Activated CD4-positive, CD25-positive, alpha-beta regulatory T cell treated with anti-CD3 and anti-CD28 coated beads, Interleukin-2, amount 50 U/mL, for 16 hours (primary cell): Measurements from ENCODE around the gene PIK3R4.

Experiments
- DNase-seq: peaks from one replicate; pipeline ENCODE4 v3.0.0-alpha.2; 2020; ENCODE audit warnings: low read depth, low spot score

The PIK3R4 gene

DNA sequence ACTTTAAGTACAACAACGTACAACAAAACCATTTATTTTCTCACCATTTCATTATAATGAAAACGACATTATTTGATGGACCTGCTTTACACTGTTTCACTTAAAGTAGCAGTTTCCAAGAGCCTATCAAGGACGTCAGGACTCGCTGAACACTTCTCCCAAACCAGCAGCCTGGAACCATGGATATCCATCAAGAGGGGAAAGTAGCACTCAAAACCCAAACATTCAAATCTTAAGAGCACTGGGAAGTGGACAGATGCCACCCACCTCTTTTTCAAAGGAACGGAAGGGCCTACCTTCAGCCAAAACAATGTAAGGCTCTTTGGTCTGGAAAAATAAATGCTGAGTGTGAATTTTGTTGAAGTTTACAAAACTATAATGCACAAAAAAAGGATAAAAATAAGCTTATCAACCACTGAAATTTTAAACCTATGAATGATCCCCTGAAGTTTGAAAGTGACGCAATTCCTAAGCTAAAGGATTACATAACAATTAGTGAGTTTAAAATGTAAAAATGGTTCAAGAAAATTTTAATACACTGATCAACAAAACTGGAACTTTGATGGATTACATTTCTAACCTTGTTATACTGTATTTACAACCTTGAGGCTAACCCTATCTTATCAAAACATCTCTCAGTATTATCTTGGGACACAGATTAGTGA lies 4.6 kb downstream of the PIK3R4 start:
- no peak for DNase-seq

DNA sequence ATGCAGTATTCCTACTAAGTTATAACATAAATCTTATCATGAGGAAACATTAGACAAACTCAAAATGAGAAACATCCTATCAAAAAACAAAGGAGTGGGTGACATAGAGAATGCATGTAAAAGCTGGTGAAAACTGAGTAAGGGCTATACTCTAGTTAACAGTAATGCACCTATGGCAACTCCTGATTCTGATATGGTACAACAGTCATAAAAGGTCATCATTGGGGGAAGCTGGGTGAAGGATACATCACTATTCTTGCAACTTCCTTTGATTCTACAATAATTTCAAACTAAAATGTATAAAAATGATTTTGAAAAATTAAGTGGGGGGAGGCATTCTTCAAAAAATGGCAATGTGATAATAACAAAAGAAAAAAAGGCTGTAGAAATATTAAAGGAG lies 6.8 kb downstream of the PIK3R4 start:
- no peak for DNase-seq

DNA sequence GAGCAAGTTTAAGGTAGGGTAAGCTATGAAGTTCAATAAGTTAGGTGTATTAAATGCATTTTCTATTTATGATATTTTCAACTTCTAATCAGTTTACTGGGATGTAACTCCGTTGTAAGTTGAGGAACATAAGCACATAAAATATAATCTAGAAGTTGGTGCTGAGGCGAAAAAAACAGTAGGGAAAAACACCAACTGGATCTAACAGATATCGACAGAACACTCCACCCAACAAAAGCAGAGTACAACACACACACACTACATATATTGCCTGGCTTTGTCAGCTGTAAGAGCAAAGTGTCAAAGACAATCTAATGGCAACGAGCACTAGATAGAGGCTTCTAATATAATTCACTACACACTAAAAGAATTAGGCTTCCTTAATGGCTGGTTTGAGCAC lies 8.4 kb downstream of the PIK3R4 start:
- DNase-seq = no peak

- DNase-seq = no peak
Observed at GRCh38 chr3:130737622-130738021, 9.0 kb downstream of the PIK3R4 start.

DNA sequence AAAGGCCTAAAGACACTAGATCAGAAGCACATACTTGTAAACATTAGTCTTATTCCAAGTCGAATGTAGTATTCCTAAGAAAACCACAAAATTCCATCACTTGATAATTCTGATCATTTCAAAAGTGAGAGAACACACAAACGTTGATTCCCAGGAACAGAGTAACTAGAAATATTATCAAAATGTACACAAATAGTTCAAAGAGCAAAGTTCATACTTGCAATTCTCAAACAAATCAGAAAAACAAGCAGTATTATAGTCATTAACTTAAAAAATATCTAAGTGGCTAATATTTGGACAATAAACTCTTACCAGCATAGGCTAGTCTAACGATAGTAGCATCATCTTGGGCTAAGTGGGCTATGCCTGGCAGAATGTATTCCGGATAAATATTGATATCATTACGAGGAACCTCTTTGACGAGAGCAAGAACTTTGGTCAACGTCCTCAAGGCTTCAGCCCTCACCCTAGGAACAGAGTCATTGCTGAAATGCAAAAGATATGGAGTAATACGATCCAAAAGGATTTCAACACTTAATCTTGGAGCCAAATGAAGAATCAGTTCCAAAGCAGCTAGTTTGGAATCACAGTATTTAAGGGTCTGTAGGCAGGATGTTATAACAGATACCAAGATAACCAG lies 13.3 kb downstream of the PIK3R4 start:
- DNase-seq = no peak

DNA sequence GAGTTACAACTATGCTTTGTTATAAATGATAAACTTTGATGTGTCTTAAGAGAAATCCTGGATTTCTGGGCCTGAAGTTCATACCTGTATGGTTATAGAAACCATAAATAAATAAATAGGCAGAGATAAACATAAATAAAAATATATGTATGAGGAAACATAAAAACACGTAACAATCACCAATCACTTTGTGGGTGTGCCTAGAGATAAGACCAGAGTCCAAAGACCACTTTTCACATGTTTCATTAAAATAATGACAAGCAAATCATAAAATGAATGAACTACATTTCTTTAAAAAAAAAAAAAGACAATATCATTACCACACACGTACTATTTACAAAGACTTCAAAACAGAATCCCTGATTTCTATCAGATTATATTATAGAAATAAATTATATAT lies 14.1 kb downstream of the PIK3R4 start:
- DNase-seq = no peak

- no peak for DNase-seq
Observed at GRCh38 chr3:130731817-130732216, 14.8 kb downstream of the PIK3R4 start.

- no peak for DNase-seq
Observed at GRCh38 chr3:130729154-130729553, 17.5 kb downstream of the PIK3R4 start.

GRCh38 chr3:130728037-130728436 lies 18.6 kb downstream of the PIK3R4 start:
- DNase-seq = no peak

GRCh38 chr3:130725746-130726145 lies 20.9 kb downstream of the PIK3R4 start:
- DNase-seq = no peak

DNA sequence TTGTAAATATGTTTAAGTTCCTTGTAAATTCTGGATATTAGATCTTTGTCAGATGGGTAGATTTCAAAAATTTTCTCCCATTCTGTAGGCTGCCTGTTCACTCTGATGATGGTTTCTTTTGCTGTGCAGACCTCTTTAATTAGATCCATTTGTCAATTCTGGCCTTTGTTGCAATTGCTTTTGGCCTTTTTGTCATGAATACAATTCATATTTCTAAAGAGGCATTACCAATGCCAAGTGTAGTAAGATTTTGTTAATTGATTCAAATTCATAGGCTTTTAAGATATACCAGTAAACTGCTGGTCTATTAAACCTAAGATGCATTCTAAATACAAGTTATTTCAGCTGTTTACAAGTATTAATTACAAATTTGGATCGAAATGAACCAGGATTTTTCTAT lies 31.0 kb downstream of the PIK3R4 start:
- no peak for DNase-seq

DNA sequence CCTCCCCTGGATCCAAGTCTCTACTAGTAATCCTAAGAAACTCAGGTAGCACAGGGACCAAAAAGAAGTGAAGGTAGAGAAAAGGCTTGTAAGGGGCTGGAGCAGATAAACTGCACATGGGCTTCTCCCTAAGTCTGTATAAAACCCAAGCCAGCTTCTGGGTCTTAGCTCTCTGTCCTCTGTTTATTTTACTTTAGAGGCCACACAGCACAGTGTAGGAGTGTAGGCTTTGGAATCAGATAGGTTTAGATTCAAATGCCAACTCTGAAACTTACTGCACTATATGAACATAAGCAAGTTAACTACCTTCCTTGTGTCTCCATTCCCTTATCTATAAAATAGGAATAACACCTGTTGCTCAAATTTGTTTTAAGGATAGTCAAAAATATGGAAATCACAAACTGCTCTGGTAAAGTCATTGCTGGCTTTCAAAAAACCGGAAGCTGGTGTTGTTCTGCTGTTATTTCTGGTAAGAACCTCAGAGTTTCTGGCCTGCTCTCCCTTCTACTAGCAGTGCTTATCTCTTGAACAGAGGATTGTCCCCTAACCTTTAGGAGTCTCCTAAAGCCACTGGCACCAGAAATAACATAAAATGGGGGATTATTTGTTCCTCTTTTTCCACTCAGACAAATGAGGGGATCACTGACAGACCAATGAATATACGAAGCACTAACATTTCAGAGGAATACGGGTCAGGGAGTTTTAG lies 33.8 kb downstream of the PIK3R4 start:
- no peak for DNase-seq

DNA sequence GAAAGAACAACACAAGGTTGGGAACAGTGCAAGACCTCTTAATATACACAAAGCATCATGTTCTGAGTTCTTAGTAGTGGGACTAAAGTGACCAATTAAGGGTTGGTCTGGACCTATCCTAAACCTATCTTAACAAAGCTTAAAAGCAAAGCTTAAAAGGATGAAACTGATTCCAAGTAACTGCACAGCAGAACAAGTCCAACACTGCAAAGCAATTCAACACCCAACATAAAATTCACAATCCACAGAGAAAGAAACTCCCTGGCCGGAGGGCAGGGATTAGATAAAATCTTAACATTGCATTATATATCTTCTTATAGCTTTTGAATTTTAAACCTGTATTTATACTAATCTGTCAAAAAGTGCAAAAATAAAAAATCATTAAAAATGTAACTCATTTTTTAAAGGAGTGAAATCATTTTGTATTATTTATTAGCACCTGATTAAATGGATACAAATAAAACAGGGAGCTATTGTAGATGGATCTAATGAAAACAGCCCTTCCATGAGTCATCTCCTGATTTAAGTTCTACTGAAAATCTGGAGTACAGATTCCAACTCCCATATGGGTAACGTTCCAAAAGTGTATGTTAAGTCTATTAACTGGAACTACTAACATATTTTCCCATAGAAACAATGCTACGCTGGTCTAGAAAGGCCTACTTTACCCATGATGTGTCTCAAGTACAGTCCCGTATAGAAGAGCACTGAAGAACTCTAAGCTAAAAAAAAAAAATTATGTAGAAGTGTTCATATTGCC lies 34.9 kb downstream of the PIK3R4 start:
- no peak for DNase-seq

GRCh38 chr3:130709671-130710070 lies 37.0 kb downstream of the PIK3R4 start:
- DNase-seq = no peak

DNA sequence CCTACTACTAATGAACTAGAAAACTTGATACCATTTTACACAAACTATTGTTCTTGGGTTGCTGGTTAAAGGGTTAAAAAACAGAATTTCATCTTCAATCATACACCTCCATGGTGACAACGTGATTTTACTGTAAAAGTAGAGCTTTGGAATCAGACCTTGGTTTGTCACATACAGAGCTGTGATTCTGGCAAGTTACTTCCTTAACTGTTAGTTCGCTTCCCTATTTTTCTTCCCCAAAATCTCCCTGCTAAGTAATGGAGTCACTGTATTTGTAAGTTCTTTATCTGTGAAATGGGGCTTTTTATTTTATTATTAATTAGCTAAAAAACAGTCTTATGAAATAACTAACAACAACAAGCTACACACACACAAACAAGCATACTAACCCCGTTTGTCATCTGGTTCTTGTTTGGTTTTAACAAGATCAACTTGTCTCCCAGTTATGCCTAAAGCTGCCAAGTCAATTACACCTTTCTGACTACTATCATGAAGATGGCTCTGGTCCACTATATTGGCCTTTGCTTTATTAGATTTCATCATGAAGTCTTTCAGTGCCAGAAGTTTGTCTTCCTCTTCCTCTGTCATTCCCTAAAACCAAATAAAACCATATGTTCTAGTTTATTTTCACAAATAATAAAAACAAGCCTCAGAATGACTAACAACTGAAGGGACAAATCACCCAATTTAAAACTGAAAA lies 38.6 kb downstream of the PIK3R4 start:
- no peak for DNase-seq

GRCh38 chr3:130705501-130705900 lies 41.1 kb downstream of the PIK3R4 start:
- no peak for DNase-seq

DNA sequence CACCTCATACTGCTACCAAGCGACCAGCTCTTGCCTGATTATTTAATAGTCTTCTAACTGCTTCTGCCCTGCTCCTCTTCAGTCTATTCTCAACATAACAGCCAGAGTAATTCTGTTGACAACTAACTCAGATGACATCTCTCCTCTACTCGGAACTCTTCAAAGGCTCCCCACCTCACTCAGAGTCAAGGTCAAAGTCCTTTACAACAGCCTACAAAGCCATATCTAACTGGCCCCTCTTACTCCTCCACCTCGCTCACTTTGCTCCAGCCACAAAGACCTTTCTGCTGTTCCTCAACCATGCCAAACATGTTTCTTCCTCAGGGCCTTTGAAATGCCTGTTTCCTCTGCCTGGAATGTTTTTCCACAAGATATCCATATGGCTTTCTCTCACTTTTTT lies 43.6 kb downstream of the PIK3R4 start:
- no peak for DNase-seq

DNA sequence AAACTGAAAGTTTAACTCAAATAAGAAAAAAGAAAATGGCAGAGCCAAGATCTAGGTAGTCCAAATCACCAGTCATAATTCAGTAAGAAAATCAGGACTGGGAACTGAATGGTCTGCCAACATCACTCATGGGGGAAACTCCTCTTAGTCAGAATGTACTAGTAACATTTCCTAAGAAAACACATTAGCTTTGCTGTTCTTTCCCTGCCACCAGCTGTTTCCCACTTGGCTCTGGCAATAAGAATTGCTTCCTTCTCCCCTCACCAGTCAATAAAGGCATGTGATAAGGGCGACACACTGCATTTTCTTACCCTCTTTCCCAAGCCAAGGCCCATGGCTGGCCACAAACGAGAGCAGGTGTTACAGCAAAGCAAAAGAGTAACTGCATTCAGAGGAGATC lies 46.1 kb downstream of the PIK3R4 start:
- DNase-seq = no peak

DNA sequence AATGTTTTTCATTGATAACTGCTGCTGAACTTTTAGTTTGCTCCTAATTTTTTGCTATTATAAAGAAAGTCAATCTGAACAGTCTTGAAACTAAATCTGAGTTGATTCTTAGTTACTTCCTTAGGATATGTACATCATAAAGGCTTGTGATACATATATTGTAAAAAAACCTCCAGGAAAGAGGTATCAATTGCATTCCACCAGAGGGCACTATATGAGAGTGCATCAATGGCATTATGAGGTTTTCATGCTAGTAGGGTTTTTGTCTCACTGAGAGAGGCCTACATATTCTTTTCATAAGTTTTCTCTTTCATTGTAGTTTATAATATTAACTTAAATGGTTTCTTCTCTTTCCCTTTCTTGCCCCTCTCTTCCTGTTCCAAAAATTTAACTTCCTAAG lies 46.9 kb downstream of the PIK3R4 start:
- no peak for DNase-seq

GRCh38 chr3:130693314-130693713 lies 53.3 kb downstream of the PIK3R4 start:
- no peak for DNase-seq

GRCh38 chr3:130692455-130692854 lies 54.2 kb downstream of the PIK3R4 start:
- no peak for DNase-seq
